NB4 (cell line): ENCODE measurements around the gene FOXP1.

Experiments used
- CTCF ChIP-seq: IDR thresholded peaks from one replicate; pipeline ENCODE4 v1.5.1; 2012; ENCODE audit warnings: low read depth, low read length
- MYC ChIP-seq: IDR thresholded peaks from 2 replicates; pipeline ENCODE4 v1.6.1; 2011; ENCODE audit warnings: low read depth, low read length
- POLR2A ChIP-seq: IDR thresholded peaks from 2 replicates; pipeline ENCODE4 v1.6.1; 2011; ENCODE audit warnings: mild to moderate bottlenecking; ENCODE audit not compliant: insufficient read length; ENCODE audit errors: extremely low read depth
- TF ChIP-seq, protein P1 (sequence below): IDR thresholded peaks from 2 replicates; pipeline ENCODE4 v1.6.1; 2011; ENCODE audit warnings: low read depth, low read length

GRCh38 chr3:71118436-71118835, 465.1 kb downstream of the FOXP1 start:
- TF ChIP-seq CTCF = no peak
- TF ChIP-seq POLR2A = no peak
- TF ChIP-seq, protein P1, sequence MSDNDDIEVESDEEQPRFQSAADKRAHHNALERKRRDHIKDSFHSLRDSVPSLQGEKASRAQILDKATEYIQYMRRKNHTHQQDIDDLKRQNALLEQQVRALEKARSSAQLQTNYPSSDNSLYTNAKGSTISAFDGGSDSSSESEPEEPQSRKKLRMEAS = no peak
- TF ChIP-seq MYC = no peak
